Liver (tissue), 9 donors: Measurements from ENCODE around the gene HOXA7. TPM values are rescaled to one million over a fixed set of nuclear protein-coding genes. Genes with fewer than 3 reads are reported as not detected.

Experiments
- DNase-seq: peaks from one replicate; pipeline ENCODE4 v3.0.0-alpha.2; 2017; ENCODE audit warnings: low spot score
- H3K27ac ChIP-seq, 2 donors: one replicate each; pipeline ENCODE4 v1.7.0; 2013; ENCODE audit warnings: inconsistent platforms in 2 of 2, low read length in 2 of 2, control low read depth in 1 of 2, low read depth in 1 of 2, mild to moderate bottlenecking in 1 of 2
- H3K27me3 ChIP-seq, 4 donors: one replicate each; pipeline versions ENCODE4 v1.6.1 to v1.7.0; 2013; ENCODE audit warnings: low read length in 3 of 4, inconsistent platforms in 1 of 4, mild to moderate bottlenecking in 1 of 4, moderate library complexity in 1 of 4; ENCODE audit not compliant: control insufficient read depth in 4 of 4, insufficient read depth in 4 of 4
- H3K36me3 ChIP-seq, 4 donors: one replicate each; pipeline versions ENCODE4 v1.6.1 to v1.7.0; 2013; ENCODE audit warnings: low read length in 3 of 4, mild to moderate bottlenecking in 3 of 4, low read depth in 1 of 4, moderate library complexity in 1 of 4; ENCODE audit not compliant: control insufficient read depth in 4 of 4, insufficient read depth in 3 of 4
- H3K4me1 ChIP-seq, 4 donors: one replicate each; pipeline versions ENCODE4 v1.6.1 to v1.7.0; 2013; ENCODE audit warnings: low read length in 3 of 4, mild to moderate bottlenecking in 3 of 4, moderate library complexity in 1 of 4; ENCODE audit not compliant: control insufficient read depth in 4 of 4, insufficient read depth in 4 of 4
- H3K4me3 ChIP-seq, 3 donors: one replicate each; pipeline versions ENCODE4 v1.6.1 to v1.7.0; 2013; ENCODE audit warnings: low read length in 3 of 3, control low read depth in 1 of 3, low read depth in 1 of 3, mild to moderate bottlenecking in 1 of 3
- H3K9ac ChIP-seq, 2 donors: one replicate each; pipeline ENCODE4 v1.7.0; 2013; ENCODE audit warnings: low read length in 2 of 2, mild to moderate bottlenecking in 2 of 2, moderate library complexity in 2 of 2, control low read depth in 1 of 2, low read depth in 1 of 2
- H3K9me3 ChIP-seq, 4 donors: one replicate each; pipeline versions ENCODE4 v1.6.1 to v1.7.0; 2013; ENCODE audit warnings: low read length in 3 of 4; ENCODE audit not compliant: control insufficient read depth in 4 of 4
- ATF3 ChIP-seq: IDR thresholded peaks from 2 replicates; pipeline ENCODE4 v1.6.1; 2016; ENCODE audit warnings: antibody characterized with exemption
- EGR1 ChIP-seq, 2 donors: IDR thresholded peaks; 2 replicates each; pipeline ENCODE4 v1.6.1; 2016 to 2018; ENCODE audit warnings: antibody characterized with exemption in 2 of 2, low read depth in 2 of 2
- FOXA1 ChIP-seq: IDR thresholded peaks from 2 replicates; pipeline ENCODE4 v1.6.1; 2016; ENCODE audit warnings: antibody characterized with exemption
- GABPA ChIP-seq, 2 donors: IDR thresholded peaks in 1 of 2; conservative IDR thresholded peaks in 1 of 2; 2 replicates each; pipeline ENCODE4 v1.6.1; 2016; ENCODE audit warnings: antibody characterized with exemption in 2 of 2, mild to moderate bottlenecking in 1 of 2, moderate library complexity in 1 of 2
- HNF4A ChIP-seq, 2 donors: conservative IDR thresholded peaks; 2 replicates each; pipeline ENCODE4 v1.6.1; 2016; ENCODE audit warnings: antibody characterized with exemption in 2 of 2, mild to moderate bottlenecking in 2 of 2
- JUND ChIP-seq, 2 donors: IDR thresholded peaks; 2 replicates each; pipeline ENCODE4 v1.6.1; 2016; ENCODE audit warnings: antibody characterized with exemption in 2 of 2
- MAX ChIP-seq: IDR thresholded peaks from 2 replicates; pipeline ENCODE4 v1.6.1; 2016; ENCODE audit warnings: antibody characterized with exemption
- NR2F2 ChIP-seq: IDR thresholded peaks from 2 replicates; pipeline ENCODE4 v1.6.1; 2016; ENCODE audit warnings: antibody characterized with exemption
- RAD21 ChIP-seq, 2 donors: IDR thresholded peaks; 2 replicates each; pipeline ENCODE4 v1.6.1; 2016; ENCODE audit warnings: antibody characterized with exemption in 2 of 2, mild to moderate bottlenecking in 2 of 2
- REST ChIP-seq: IDR thresholded peaks from 2 replicates; pipeline ENCODE4 v1.6.1; 2016; ENCODE audit warnings: antibody characterized with exemption, mild to moderate bottlenecking
- RXRA ChIP-seq, 2 donors: IDR thresholded peaks; 2 replicates each; pipeline ENCODE4 v1.6.1; 2017 to 2018; ENCODE audit warnings: antibody characterized with exemption in 2 of 2, mild to moderate bottlenecking in 1 of 2
- SP1 ChIP-seq: IDR thresholded peaks from 2 replicates; pipeline ENCODE4 v1.6.1; 2018; ENCODE audit warnings: antibody characterized with exemption, mild to moderate bottlenecking
- TAF1 ChIP-seq: conservative IDR thresholded peaks from 2 replicates; pipeline ENCODE4 v1.6.1; 2016; ENCODE audit warnings: antibody characterized with exemption, mild to moderate bottlenecking
- YY1 ChIP-seq: IDR thresholded peaks from 2 replicates; pipeline ENCODE4 v1.6.1; 2016; ENCODE audit warnings: antibody characterized with exemption, mild to moderate bottlenecking
- ZBTB33 ChIP-seq: IDR thresholded peaks from 2 replicates; pipeline ENCODE4 v1.6.1; 2016; ENCODE audit warnings: antibody characterized with exemption
- WGBS: extraction: QIAGEN DNeasy Blood & Tissue Kit; methylation state at CpG from one replicate; pipeline ENCODE4 v1.1.7; 2013; 5-methylcytosine and 5-hydroxymethylcytosine counted together
- polyA plus RNA-seq, 2 donors: library from polyadenylated mRNA; stranded (reverse) in 1 of 2; unstranded in 1 of 2; fragments of 200-250 nt in 1 of 2; fragments of >200 nt in 1 of 2; fragmentation: Nextera tagmentation in 1 of 2; extraction: Ambion mirVana in 1 of 2; gene quantifications; one replicate each; pipeline versions ENCODE4 v1.2.1 to v1.2.3, GENCODE V29; 2013 to 2015
- total RNA-seq, 2 donors: library from RNA; depleted of rRNA; stranded (reverse); fragments of >200 nt; gene quantifications; one replicate each; pipeline ENCODE4 v1.2.3, GENCODE V29; 2014
- donor health status: healthy.
- donor health status: healthy.
- donor health status: healthy.
- donor health status: healthy.
- donor health status: healthy.

Gene HOXA7
- total and polyA plus RNA-seq, 4 donors: under 0.01 to 0.05 TPM; not detected in 2

GRCh38 chr7:27145914-27146412 lies 10.5 kb downstream of the HOXA7 start (continued):
- TF ChIP-seq REST (no peak), FOXA1 (no peak), ATF3 (no peak), YY1 (no peak), GABPA (IDR thresholded peaks at IDR 0.05 in 1 of 2, conservative IDR thresholded peaks at IDR 0.05 in 1 of 2) (no peak), TAF1 (no peak), RAD21 (IDR thresholded peaks at IDR 0.05) (no peak)

GRCh38 chr7:27145165-27145913 lies 11.1 kb downstream of the HOXA7 start:
- no peak for TF ChIP-seq MAX
- TF ChIP-seq EGR1 (IDR thresholded peaks at IDR 0.05; ENCODE audit: low read depth in 2 of 2): no peak
- no peak for TF ChIP-seq ZBTB33
- TF ChIP-seq YY1: no peak
- TF ChIP-seq HNF4A (conservative IDR thresholded peaks at IDR 0.05): no peak
- TF ChIP-seq JUND (IDR thresholded peaks at IDR 0.05): no peak
- TF ChIP-seq RXRA (IDR thresholded peaks at IDR 0.05): no peak
- TF ChIP-seq NR2F2: no peak
- TF ChIP-seq SP1: no peak
- TF ChIP-seq ATF3: no peak
- TF ChIP-seq RAD21 (IDR thresholded peaks at IDR 0.05): no peak
- no peak for TF ChIP-seq FOXA1
- peaks cover 8 to 33% (median 16%) of the 10 kb centered on the region in 4 donors for H3K27me3 ChIP-seq
- no peak overlapping the region for H3K4me3 ChIP-seq
- H3K9ac ChIP-seq: no peak overlapping the region
- H3K9me3 ChIP-seq: peaks cover 0 to 11% (median 0%) of the 10 kb centered on the region in 4 donors
- H3K36me3 ChIP-seq: no peaks in the 10 kb centered on the region
- WGBS: 26% methylated on average over 47 of the region's 47 CpGs
- H3K4me1 ChIP-seq: peaks cover 3 to 21% (median 7%) of the 10 kb centered on the region in 4 donors
- DNase-seq: no peak
- H3K27ac ChIP-seq: no peak overlapping the region
